Fibroblast of lung (primary cell): Measurements from ENCODE around the gene SH3BP4. TPM values are rescaled to one million over a fixed set of nuclear protein-coding genes. Genes with fewer than 3 reads are reported as not detected.

Experiments
- DNase-seq, 2 donors: peaks; one replicate each; pipeline versions ENCODE4 v3.0.0 to v3.0.0-alpha.2; 2010; ENCODE audit warnings: low read depth in 2 of 2
- H2AFZ ChIP-seq: 2 replicates; pipeline ENCODE4 v1.5.1; 2012; ENCODE audit warnings: low read length, control low read depth, inconsistent platforms
- H3K27ac ChIP-seq: 2 replicates; pipeline ENCODE4 v1.5.1; 2011; ENCODE audit warnings: low read length, control low read depth; ENCODE audit not compliant: insufficient read depth
- H3K27me3 ChIP-seq: 2 replicates; pipeline ENCODE4 v1.5.1; 2011; ENCODE audit warnings: mild to moderate bottlenecking, low read length; ENCODE audit not compliant: control insufficient read depth, insufficient read depth
- H3K36me3 ChIP-seq: 2 replicates; pipeline ENCODE4 v1.5.1; 2011; ENCODE audit warnings: low read length; ENCODE audit not compliant: control insufficient read depth, insufficient read depth
- H3K4me1 ChIP-seq: 2 replicates; pipeline ENCODE4 v1.5.1; 2011; ENCODE audit warnings: low read length; ENCODE audit not compliant: control insufficient read depth, insufficient read depth; ENCODE audit errors: extremely low read depth
- H3K4me2 ChIP-seq: 2 replicates; pipeline ENCODE4 v1.5.1; 2011; ENCODE audit warnings: low read length, control low read depth; ENCODE audit not compliant: insufficient read depth; ENCODE audit errors: extremely low read depth
- H3K4me3 ChIP-seq, 4 experiments: fragments of 200-600 bp in 1 of 4; sonication (generic) in 1 of 4; replicated peaks in 1 of 4; 2 replicates each; pipeline ENCODE4 v1.5.1; 2011 to 2016; ENCODE audit warnings: low read length in 4 of 4, low read depth in 3 of 4, mild to moderate bottlenecking in 3 of 4, control low read depth in 2 of 4, inconsistent platforms in 1 of 4, mixed read lengths in 1 of 4; ENCODE audit not compliant: insufficient read depth in 1 of 4; ENCODE audit errors: control extremely low read depth in 1 of 4
- H3K79me2 ChIP-seq: 2 replicates; pipeline ENCODE4 v1.5.1; 2012; ENCODE audit warnings: mild to moderate bottlenecking, low read length, inconsistent platforms; ENCODE audit not compliant: control insufficient read depth, insufficient read depth
- H3K9ac ChIP-seq: 2 replicates; pipeline ENCODE4 v1.5.1; 2011; ENCODE audit warnings: mild to moderate bottlenecking, low read length, control low read depth; ENCODE audit not compliant: insufficient read depth
- H3K9me3 ChIP-seq: 2 replicates; pipeline ENCODE4 v1.5.1; 2012; ENCODE audit warnings: low read depth, low read length; ENCODE audit not compliant: control insufficient read depth, insufficient read depth
- H4K20me1 ChIP-seq: 2 replicates; pipeline ENCODE4 v1.5.1; 2011; ENCODE audit warnings: low read length; ENCODE audit not compliant: control insufficient read depth, insufficient read depth; ENCODE audit errors: extremely low read depth
- EZH2 ChIP-seq: IDR thresholded peaks from 2 replicates; pipeline ENCODE4 v1.5.1; 2012; ENCODE audit warnings: low read length, control low read depth, mild to moderate bottlenecking; ENCODE audit errors: missing control alignments
- polyA plus RNA-seq, 2 donors: library from polyadenylated mRNA; depleted of rRNA in 1 of 2; stranded (reverse) in 1 of 2; unstranded in 1 of 2; fragments of >200 nt; gene quantifications; 2 replicates each; pipeline ENCODE4 v1.2.1, GENCODE V29; 2011 to 2012; ENCODE audit warnings: missing spikeins in 1 of 2
- total RNA-seq: library from RNA; depleted of rRNA; stranded (reverse); fragments of >200 nt; gene quantifications from 2 replicates; pipeline ENCODE4 v1.2.1, GENCODE V29; 2014
- TF ChIP-seq, protein P1 (sequence below), 2 donors: IDR thresholded peaks in 1 of 2; conservative IDR thresholded peaks in 1 of 2; 1 replicate in 1 of 2; 2 replicates in 1 of 2; pipeline ENCODE4 v1.5.1; 2011 to 2012; ENCODE audit warnings: low read length in 2 of 2, control low read depth in 1 of 2, inconsistent platforms in 1 of 2, low read depth in 1 of 2, mild to moderate bottlenecking in 1 of 2

Gene SH3BP4
- total and polyA plus RNA-seq, 2 donors (not counting 1 experiment from before 2014, with no cell fraction given) = 74.8 to 86.6 TPM

DNA sequence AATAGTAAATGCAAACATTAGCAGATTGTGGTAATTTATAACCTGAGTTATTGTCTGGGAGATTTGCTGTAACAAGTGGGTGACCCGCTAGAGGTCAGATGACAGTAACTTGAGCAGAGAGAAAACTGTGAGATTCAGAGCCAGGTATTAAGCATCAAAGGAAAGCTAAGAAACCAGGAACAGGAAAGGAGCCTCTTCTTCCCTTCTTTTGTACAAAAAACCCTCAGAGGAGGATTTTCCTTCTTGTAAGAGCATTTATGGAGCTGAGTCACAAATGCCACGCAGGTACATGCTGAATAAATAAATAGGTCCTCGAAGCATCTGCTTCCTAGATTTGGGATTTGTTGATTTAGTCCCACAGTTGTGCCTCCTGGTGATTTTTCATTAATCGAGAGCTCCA, 146.5 kb downstream of the SH3BP4 start:
- Histone ChIP-seq H4K20me1 (no peaks in the 10 kb centered on the region), H3K4me3 (no peak overlapping the region), H3K4me1 (peaks cover 4% of the 10 kb centered on the region), H3K9ac (no peak overlapping the region), H3K27ac (no peak overlapping the region), H3K36me3 (no peaks in the 10 kb centered on the region), H2AFZ (no peak overlapping the region), H3K79me2 (no peaks in the 10 kb centered on the region), H3K9me3 (no peaks in the 10 kb centered on the region), H3K27me3 (no peaks in the 10 kb centered on the region), H3K4me2 (no peak overlapping the region)
- DNase-seq = peak in 1 of 2 donors; percentile 25
- TF ChIP-seq, protein P1, sequence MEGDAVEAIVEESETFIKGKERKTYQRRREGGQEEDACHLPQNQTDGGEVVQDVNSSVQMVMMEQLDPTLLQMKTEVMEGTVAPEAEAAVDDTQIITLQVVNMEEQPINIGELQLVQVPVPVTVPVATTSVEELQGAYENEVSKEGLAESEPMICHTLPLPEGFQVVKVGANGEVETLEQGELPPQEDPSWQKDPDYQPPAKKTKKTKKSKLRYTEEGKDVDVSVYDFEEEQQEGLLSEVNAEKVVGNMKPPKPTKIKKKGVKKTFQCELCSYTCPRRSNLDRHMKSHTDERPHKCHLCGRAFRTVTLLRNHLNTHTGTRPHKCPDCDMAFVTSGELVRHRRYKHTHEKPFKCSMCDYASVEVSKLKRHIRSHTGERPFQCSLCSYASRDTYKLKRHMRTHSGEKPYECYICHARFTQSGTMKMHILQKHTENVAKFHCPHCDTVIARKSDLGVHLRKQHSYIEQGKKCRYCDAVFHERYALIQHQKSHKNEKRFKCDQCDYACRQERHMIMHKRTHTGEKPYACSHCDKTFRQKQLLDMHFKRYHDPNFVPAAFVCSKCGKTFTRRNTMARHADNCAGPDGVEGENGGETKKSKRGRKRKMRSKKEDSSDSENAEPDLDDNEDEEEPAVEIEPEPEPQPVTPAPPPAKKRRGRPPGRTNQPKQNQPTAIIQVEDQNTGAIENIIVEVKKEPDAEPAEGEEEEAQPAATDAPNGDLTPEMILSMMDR (conservative IDR thresholded peaks at IDR 0.05 in 1 of 2, IDR thresholded peaks at IDR 0.05 in 1 of 2; ENCODE audit: low read depth in 1 of 2, low read length in 2 of 2) = no peak
- no peak for TF ChIP-seq EZH2

DNA sequence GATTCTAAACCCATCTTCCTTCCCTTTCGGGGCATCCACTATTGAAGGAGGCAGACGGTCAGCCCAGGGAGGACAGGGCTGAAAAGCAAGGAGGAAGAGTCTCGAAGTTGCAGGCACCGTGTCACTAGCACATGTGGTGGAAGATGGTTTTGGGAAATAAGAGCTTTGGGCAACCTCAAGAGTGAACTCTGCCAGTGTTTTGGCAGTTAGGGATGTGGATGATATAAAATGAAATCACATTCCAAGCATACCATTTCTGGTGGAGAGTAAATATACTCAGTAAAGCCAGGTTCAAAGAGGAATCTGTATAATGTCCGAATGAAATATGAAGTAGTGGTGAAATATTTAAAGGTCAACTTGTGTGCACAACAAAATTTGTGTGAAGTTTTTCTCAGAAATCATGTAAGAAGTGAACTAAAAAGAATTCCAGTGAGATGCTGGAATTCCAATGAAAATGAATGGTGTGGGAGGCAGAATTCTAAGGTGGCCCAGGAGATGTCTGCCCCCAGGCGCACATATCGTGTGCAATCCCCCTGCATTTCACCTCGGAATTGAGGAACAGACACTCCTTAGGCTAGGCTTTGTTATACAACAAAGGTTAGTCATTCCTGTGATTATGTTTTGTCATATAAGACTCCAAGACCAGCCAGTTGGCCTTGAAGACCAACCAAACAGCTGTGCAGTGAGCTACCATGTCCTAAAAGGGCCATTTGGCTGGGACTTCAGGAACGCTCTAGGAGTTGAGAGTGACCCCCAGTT, 147.1 kb downstream of the SH3BP4 start:
- no peak overlapping the region for H3K4me2 ChIP-seq

DNA sequence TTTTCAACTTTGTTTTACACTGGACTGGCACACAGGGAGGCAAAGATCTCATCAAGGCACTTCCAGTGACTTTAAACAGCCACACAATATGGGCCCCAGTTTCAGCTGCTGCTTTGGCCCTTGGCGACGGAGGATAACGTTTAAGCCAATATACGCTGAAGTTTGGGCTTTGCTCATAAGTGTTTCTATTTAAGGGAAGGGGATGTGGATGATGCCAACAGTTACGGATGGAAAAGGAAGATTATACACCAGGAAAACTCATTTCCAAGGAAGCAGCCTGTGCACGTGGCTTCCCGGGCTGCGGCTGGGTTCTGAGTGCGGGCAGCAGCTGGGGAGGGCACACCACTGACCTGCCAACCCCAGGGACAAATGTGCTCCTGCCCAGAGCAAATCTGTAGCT, 151.1 kb downstream of the SH3BP4 start:
- Histone ChIP-seq H3K79me2 (no peaks in the 10 kb centered on the region), H3K4me3 (no peak overlapping the region), H3K9me3 (no peaks in the 10 kb centered on the region), H3K9ac (no peak overlapping the region), H4K20me1 (no peaks in the 10 kb centered on the region), H3K4me2 (no peak overlapping the region), H3K27me3 (no peaks in the 10 kb centered on the region), H3K4me1 (peaks cover 4% of the 10 kb centered on the region), H3K27ac (no peak overlapping the region), H3K36me3 (no peaks in the 10 kb centered on the region), H2AFZ (no peak overlapping the region)
- no peak for DNase-seq
- no peak for TF ChIP-seq EZH2
- TF ChIP-seq, protein P1 (conservative IDR thresholded peaks at IDR 0.05 in 1 of 2, IDR thresholded peaks at IDR 0.05 in 1 of 2; ENCODE audit: low read depth in 1 of 2, low read length in 2 of 2) = no peak

More for the DNA sequence above, 147.1 kb downstream of the SH3BP4 start:
- Histone ChIP-seq H2AFZ (no peak overlapping the region), H3K9ac (no peak overlapping the region), H4K20me1 (no peaks in the 10 kb centered on the region), H3K79me2 (no peaks in the 10 kb centered on the region), H3K36me3 (no peaks in the 10 kb centered on the region), H3K27me3 (no peaks in the 10 kb centered on the region), H3K4me1 (peaks cover 4% of the 10 kb centered on the region), H3K9me3 (no peaks in the 10 kb centered on the region), H3K27ac (no peak overlapping the region), H3K4me3 (no peak overlapping the region)
- DNase-seq = peak; percentile 17 to 81
- no peak for TF ChIP-seq EZH2
- TF ChIP-seq, protein P1 (conservative IDR thresholded peaks at IDR 0.05 in 1 of 2, IDR thresholded peaks at IDR 0.05 in 1 of 2; ENCODE audit: low read depth in 1 of 2, low read length in 2 of 2) = no peak
